ENCODE results near the gene FAF1.
"Not testable (repeated sequence)": the region's sequence is repeated elsewhere in the genome, so short reads cannot be mapped to it uniquely, and the experiment has no call there.

FAF1 gene

GRCh38 chr1:50952566-50952965 lies 7.5 kb downstream of the FAF1 start:
- not testable (repeated sequence) for DNase-seq

DNA sequence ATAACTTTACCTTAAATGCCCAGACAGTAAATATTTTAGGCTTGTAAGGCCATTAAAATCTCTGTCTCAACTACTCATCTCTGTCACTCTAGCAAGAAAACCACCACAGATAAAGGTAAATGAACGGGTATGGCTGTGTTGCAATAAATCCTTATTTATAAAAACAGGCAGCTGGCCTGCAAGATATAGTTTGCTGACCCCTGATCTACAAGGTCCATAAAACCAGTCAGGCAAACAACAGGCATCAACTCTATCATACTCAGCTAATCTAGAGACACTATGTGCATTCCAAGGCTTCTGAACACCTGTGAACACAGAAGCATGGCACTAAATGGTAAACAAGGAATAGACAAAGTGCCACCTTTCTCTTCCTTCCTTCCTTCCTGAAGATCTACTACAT lies 9.7 kb downstream of the FAF1 start:
- no peak for DNase-seq

- DNase-seq, result no peak
These were observed 10.6 kb downstream of the FAF1 start for GRCh38 chr1:50949286-50949982.

GRCh38 chr1:50942334-50942733 lies 17.7 kb downstream of the FAF1 start:
- no peak for DNase-seq

DNA sequence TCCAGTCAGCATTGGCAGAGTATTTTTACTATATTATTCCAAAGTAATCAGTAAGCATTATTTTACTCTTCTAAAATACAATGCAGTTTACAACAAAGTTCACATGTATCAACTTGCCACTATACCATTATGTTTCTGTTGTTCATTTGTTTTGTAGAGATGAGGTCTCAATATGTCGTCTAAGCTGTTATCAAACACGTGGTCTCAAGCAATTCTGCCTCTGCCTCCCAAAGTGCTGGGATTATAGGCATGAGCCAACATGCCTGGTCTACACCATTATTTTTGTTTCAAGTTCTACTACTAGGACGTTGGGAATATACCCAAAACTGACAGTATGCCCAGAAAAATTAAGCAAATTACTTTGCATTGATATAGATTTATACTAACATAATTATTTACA lies 19.8 kb downstream of the FAF1 start:
- no peak for DNase-seq

GRCh38 chr1:50936321-50936720 lies 23.7 kb downstream of the FAF1 start:
- DNase-seq, result no peak

DNA sequence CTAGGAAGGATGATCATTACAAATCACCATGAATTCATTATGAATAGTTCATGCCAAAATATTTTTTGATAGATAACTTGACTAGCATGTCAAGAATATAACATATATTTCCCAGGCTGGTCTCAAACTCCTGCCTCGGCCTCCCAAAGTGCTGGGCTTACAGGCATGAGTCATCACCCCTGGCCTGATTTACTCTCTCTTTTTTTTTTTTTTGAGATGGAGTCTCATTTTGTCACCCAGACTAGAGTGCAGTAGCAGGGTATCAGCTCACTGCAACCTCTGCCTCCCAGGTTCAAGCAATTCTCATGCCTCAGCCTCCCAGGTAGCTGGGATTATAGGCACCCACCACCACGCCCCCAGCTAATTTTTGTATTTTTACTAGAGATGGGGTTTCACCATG lies 24.8 kb downstream of the FAF1 start:
- not testable (repeated sequence) for DNase-seq

DNA sequence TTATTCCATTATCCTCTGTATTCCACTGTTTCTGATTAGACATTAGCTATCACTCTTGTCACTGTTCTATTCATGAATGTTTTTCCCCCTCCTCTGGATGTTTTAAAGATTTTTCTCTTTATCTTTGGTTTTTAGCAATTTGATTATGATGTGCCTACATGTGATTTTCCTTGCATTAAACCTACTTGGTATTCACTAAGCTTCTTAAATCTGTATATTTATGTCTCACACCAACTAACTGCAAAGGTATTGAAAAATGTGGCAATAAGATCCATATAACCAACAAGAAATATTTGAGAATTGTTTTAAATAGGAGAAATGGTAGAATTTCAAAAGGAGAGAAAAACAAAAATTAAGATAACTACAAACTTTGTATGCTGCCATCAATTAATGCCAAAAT lies 25.2 kb downstream of the FAF1 start:
- DNase-seq, result no peak

GRCh38 chr1:50933770-50934169 lies 26.3 kb downstream of the FAF1 start:
- DNase-seq, result not testable (repeated sequence)

- not testable (repeated sequence) for DNase-seq
These were observed 28.0 kb downstream of the FAF1 start for GRCh38 chr1:50932043-50932442.

DNA sequence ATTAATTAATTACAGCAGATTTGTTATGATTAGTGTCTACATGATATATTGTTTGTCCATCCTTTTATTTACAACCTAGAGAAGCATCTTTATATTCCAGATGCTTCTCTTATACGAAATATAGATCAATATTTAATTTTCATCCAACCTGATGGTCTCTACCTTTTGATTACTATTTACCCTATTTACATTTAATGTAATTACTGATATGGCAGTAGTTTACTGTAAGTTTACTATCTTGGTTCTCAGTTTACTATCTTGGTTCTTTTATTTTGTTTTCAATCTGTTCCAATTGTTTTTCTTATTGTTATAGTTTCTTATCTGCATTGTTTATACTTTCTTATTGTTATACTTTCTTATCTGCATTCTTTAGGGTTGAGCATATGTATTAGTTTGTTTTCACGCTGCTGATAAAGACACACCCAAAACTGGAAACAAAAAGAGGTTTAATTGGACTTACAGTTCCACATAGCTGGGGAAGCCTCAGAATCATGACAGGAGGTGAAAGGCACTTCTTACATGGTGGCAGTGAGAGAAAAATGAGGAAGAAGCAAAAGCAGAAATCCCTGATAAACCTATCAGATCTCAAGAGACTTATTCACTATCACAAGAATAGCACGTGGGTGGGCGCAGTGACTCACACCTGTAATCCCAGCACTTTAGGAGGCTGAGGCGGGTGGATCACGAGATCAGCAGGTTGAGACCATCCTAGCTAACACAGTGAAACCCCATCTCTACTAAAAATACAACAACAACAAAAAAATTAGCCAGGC lies 28.9 kb downstream of the FAF1 start:
- DNase-seq, result no peak

DNA sequence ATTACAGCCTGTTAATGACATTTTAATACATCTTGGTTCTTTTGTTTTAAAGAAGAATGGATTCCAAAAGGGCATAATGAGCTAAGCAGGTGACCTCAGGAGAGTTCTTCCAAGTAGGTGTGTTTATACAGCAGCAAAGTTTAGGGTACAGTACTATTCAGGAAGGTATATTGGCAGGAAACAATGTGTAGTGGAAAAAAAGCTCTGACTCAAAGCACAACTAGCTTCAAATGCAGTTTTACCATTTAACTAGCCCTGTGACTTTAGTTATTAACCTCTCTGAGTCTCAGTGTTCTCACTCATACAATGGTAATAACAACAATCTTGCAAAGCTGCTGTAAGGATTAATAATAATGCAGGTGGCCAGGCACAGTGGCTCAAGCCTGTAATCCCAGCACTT lies 29.9 kb downstream of the FAF1 start:
- no peak for DNase-seq

- no peak for DNase-seq
These were observed 30.6 kb downstream of the FAF1 start for GRCh38 chr1:50929376-50929958.

DNA sequence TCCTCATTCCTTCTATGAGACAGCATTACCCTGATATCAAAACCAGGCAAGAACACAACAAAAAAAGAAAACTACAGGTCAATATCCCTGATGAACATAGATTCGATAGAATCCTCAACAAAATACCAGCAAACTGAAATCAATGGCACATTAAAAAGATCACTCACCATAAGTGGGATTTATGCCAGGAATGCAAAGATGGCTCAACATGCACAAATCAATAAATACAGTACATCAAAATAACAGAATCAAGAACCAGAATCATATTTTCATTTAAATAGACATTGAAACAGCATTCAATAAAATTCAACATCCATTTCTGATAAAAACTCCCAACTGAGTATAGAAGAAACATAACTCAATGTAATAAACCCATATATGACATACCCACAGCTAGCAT lies 36.5 kb downstream of the FAF1 start:
- no peak for DNase-seq

DNA sequence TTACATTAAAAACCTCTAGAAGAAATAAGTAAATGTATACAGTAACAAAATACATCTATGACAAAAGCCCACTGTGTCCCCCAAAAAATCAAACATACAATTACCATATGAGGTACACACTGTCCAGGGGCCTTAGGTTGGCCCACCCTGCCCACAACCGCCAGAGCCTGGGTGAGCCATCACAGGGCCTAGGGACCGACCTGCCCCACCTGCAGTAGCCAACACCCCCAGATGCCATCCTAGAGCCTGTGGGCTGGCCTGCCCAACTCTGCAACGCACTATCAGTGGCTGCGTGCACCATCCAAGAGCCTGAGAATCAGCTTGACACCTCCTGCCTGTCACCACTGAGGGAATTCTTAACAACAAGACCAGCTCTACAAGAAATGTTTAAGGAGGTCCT lies 39.0 kb downstream of the FAF1 start:
- no peak for DNase-seq

GRCh38 chr1:50920409-50920808 lies 39.7 kb downstream of the FAF1 start:
- DNase-seq, result no peak

DNA sequence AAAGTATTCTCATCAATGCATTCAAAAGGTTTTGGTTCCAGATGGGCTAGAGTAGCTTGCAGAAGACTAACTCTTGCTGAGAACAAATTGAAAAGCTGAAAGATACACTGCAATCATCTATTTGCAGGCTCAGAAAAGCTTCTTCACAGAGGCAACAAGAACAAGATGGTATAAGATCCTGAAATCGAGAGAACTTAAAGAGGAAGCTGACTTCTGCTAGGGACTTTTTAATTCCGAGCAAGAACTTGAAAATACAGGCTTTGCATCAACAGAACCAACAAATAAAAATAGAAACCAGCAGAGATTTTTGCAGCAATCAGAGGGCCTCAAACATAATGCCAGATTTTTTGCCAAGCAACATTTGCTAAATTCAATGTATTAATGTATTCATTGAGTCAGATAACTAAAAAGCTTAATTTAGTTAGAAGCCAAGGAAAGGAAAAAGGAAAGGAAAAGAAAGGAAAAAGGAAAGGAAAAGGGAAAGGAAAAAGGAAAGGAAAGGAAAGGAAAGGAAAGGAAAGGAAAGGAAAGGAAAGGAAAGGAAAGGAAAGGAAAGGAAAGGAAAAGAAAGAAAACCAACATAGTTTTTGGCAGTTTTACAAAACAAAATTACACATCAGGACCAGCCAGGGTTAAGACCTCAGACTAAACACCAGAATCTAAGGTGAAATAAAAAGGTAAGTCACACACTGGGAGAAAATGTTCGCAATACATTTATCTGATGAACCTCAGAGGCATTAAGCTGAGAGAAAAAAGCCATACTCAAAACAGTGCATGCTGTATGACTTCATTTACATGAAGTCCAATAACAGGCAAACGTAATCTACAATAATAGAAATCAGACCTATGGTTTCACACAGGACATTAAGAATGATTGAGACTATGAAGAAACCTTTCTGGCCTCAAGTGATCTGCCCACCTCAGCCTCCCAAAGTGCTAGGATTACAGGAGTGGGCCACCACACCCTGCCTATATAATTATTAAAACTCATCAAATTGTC lies 42.6 kb downstream of the FAF1 start:
- no peak for DNase-seq

GRCh38 chr1:50915621-50916020 lies 44.4 kb downstream of the FAF1 start:
- no peak for DNase-seq

- DNase-seq, result no peak
These were observed 46.1 kb downstream of the FAF1 start for GRCh38 chr1:50913954-50914353.

DNA sequence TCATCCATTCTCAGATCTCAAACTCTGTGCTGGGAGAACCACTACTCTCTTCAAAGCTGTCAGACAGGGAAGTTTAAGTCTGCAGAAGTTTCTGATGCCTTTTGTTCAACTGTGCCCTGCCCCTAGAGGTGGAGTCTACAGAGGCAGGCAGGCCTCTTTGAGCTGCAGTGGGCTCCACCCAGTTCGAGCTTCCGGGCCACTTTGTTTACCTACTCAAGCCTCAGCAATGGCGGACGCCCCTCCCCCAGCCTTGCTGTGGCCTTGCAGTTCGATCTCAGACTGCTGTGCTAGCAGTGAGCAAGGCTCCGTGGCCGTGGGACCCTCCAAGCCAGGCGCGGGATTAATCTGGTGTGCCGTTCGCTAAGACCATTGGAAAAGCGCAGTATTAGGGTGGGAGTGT lies 49.7 kb downstream of the FAF1 start:
- not testable (repeated sequence) for DNase-seq

DNA sequence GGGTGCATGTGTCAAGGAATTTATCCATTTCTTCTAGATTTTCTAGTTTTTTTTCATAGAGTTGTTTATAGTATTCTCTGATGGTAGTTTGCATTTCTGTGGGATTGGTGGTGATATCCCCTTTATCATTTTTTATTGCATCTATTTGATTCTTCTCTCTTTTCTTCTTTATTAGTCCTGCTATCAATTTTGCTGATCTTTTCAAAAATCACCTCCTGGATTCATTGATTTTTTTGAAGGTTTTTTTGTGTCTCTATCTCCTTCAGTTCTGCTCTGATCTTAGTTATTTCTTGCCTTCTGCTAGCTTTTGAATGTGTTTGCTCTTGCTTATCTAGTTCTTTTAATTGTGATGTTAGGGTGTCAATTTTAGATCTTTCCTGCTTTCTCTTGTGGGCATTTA lies 52.5 kb downstream of the FAF1 start:
- not testable (repeated sequence) for DNase-seq

GRCh38 chr1:50906050-50906449 lies 54.0 kb downstream of the FAF1 start:
- DNase-seq, result not testable (repeated sequence)

DNA sequence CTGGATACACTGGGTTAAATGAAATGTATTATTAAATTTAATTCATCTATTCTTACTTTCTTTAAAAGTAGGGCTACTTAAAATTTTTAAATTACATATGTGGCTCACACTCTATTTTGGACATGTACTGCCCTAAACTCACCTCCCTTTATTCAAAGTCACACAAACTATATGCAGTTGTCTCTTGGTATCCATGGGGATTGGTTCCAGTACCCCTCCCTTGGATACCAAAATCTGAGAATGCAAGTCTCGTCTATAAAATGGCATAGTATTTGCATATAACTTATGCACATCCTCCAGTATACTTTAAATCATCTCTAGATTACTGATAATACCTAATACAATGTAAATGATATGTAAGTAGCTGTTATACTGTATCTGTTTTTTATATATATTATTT lies 57.6 kb downstream of the FAF1 start:
- DNase-seq, result no peak
